GM18870 (cell line): ENCODE results near the gene SEPTIN12.

ENCODE experiments used
- ATAC-seq: cut with Tn5 transposase; IDR thresholded peaks from one replicate; pipeline ENCODE4 v1.9.1; 2021; ENCODE audit warnings: moderate library complexity; ENCODE audit not compliant: unreplicated experiment

SEPTIN12 gene, protein sequence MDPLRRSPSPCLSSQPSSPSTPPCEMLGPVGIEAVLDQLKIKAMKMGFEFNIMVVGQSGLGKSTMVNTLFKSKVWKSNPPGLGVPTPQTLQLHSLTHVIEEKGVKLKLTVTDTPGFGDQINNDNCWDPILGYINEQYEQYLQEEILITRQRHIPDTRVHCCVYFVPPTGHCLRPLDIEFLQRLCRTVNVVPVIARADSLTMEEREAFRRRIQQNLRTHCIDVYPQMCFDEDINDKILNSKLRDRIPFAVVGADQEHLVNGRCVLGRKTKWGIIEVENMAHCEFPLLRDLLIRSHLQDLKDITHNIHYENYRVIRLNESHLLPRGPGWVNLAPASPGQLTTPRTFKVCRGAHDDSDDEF

DNA sequence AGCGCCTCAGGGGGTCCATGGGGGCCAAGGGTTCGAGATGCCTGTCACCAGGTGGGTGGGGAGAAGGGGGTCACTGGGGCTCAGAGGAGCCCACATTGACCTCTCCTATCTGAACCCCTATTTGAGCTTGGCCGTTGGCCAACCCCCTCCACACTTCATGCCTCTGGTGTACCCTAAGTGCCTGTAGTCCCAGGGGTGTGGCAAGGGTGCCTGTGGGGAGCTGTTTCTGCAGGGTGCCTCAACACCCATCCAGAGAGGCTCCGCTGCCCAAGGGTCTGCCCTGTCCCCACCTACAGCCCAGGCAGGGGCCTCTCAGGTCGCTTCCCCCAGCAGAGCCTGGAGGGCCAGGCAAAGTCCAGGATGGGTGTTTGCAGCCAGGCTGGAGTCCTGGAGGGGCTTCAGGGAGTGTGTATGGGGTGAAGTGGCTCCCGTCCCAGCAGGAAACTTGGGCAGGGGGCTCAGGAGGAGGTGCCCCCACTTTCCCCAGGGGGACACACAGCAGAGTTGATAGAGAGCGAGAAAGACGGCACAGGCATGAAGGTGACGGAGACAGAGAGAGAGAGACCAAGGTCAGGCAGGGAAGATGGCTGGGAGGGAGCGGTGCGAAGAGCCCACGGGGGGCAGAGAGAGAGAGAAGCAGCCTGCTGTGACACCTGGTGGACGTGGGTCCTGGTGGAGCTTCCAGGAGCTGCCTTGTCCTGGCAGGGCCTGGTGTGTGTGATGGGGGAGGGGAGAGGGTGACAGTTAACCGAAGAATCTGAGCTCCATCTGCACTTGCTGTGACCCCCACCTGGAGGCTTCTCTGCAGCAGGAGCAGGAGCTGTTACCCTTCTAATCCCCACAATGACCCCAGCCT lies at the start of gene SEPTIN12:
Gene SEPTIN12, minus strand, starts transcription at position 719 of the 856 bp plus-strand sequence. Its CDS starts 700 bp downstream, at position 19.
- ATAC-seq, result no peak

DNA sequence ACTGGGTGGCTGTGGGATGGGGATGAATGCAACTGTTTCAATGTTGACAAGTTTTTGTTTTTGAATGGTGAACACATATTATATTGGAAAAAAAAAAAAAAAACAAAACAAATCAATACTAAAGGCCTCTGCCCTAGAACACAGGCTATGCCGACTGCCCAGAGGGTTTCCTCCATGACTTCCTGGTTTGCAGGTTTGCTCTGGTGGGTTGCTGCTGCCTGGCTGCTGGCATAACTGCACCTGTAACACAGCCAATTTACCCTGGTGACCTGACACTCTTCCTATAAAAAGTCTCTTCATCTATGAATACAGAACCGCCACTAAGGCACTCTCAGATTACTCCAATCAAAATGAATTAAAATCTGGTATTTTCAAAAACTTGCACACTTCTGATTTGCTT lies 48.6 kb upstream of the SEPTIN12 start:
- ATAC-seq, result no peak

DNA sequence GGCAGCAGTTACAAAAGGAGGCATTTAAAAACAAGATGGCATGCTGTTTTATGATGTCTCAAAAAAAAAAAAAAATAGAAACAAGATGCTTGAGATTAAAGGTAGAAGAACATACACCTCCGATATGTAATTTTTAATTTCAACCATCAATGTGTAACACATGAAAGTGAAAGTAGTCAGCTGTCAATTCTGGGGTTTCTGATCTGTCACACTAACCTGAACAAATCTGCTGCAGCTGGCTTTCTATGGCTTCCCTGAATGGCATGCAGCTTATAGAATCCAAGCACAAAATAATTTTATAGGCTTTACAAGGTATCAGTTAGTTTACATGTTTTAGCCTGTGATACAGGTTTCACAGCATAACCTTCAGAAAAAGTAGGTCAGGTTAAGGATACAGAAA lies 45.4 kb upstream of the SEPTIN12 start:
- no peak for ATAC-seq

DNA sequence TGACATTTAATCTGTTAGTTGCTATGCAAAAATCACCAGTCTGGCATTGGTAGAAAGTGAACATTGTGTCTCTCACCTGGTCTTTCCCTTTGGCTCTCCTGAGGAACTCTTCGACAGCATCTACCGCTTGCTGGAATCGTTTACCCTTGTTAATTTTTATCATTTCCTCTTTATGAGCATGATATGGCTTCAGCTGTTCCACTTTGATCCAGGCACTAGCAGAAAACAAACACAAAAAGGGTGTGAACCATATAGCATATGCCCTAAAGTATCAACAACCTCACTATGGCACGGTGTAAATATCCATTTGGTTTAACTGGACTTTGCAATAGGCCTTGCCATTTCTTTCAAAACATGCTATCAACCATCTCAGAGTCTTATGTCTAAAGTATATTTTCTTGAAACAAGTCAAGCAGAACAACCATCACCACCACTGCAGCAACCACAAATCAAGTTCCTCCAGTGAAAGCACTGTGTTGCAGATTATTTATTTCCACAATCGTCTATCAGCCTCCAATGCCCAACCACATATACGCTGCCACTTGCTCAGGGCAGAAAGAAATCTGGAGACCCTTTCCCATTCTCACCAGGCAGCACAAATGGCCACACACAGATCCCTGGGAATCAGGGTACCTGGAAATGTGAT lies 44.7 kb upstream of the SEPTIN12 start:
- ATAC-seq, result no peak

DNA sequence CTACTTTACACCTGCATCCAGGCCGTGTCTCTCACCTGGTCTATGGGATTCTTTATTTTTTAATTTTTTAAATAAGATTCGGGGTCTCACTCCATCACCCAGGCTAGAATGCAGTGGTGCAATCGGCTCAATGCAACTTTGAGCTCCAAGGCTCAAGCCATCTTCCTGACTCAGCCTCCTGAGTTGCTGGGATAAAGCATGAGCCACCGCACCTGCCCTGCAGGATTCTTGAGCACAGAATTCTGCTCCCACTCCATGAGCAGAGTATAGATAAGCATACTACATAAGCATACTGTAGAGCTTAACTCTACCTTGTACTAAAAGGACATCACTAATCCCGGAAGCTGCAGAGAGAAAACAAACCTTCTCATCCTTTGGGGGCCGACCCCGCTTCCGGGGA lies 43.5 kb upstream of the SEPTIN12 start:
- no peak for ATAC-seq

DNA sequence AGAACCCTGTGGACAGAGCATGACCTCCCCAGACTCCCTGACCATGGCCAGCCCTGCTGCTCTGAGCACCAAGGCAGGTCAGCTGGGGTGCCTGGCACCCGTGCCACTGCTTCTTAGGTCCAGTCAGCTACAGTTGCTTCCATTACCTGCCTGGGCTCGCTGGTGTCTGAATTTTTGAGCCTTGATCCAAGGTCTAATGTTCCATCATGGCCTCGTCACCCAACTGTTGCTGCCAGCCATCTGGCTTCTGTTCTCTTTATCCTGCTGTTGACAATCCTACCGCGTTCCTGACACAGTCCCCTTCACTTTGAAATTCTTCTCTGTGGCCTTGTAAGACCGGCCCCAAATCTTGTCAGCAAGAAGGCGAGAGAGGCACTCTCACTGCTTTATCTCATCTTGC lies 42.3 kb upstream of the SEPTIN12 start:
- ATAC-seq, result no peak

DNA sequence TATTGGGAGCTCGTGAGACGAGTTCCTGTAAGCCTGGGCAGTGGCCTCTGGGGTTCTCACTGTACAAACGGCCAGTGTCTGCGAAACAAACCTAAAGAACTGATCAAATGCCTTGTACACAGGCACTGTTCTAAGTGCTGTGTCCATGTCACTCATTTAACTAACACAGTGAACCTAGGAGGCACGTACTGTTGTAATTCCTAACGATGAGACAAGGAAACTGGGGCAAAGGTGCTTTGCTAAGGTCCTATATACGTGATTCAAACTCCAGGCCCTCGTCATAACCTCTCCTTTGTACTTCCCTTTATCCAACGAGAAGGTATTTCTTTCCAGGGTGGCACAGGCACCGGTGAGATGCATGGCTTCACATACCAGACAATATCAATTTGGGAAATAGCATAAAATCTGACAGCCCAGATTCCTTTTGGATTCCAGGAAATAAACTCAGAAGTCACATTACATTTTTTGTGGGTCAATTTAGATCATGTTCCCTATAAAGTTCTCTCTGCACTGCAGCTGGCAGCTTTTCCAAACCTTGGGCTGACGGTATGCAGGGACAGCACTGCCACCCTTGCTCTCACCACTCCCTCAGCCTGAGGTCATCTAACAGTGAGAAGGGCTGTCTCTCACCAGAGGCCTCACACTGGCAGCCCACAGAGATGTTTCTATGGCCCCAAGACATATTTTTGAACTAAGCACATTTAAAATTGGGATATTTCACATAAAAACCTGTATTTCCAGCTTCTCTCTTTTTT lies 40.6 kb upstream of the SEPTIN12 start:
- no peak for ATAC-seq

DNA sequence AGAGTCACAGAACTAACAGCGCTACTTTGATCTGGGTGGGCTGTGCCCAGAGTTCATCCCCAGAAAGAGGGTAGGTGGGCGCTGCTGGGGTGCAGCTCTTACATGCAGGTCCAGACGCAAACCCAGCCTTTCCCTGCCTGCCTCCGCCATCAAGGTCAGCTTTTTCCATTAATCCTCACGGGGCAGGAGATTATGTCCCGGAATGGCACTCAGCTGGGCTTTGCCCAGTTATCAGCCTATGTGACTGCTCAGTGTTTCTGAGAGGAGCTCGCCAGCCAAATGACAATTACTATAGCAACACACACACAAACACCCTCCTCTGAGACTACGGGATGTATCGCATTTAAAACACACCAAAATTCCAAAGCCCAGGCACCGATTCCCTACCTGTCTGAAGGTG lies 38.8 kb upstream of the SEPTIN12 start:
- no peak for ATAC-seq

DNA sequence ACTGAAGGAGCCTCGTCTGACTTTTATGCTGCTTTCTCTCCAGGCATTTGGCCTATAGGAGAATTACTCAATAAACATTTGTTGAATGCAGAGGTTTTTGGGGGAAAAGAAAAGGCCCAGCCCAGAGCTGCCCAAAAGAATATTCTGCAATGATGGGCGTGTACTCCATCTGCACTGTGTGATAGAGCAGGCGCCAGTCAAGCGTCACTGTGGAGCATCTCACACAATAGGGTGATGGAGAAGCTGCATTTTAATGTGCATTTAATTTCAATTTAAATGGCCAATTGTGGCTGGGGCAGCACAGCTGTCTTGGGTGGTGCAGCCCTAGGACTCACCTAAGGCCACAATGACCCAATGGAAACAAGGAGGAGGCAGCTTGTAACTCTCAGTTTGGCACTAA lies 38.4 kb upstream of the SEPTIN12 start:
- ATAC-seq, result no peak

DNA sequence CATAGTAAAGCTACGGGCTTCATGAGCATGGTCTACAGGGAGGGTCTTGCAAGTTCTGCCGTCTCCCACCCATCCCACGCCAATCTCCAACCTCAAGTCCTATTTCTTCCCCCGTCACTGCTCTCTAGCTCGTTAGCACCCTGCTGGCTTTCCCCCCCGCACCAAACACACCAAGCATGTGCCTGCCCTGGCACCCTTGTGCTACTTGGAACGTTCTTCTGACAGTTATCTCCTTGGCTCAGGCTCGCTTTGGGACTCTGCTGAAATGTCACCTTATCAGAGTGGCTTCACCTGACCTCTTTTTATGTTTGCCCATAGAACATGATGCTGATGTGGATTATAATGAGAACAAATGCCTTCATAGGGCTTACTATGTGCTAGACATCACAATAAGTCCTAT lies 37.1 kb upstream of the SEPTIN12 start:
- no peak for ATAC-seq

DNA sequence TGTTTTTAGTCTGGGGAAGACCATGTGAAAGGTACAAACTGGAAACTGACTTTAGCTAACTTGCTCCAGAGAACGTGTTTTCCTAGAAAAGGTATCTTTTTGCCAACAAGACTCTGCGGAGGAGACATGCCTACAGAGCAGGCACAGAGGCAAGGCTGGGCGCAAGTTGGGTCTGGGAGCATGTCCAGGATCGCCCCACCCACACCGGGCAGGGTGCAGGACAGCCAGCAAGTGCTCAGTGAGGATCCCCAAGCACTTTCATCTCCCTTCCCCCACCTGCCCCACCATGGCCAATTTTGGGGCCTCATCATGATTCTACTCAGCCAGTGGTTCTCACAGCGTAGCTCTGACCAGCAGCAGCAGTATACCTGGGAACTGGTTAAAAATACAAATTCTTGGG lies 32.5 kb upstream of the SEPTIN12 start:
- ATAC-seq, result no peak

DNA sequence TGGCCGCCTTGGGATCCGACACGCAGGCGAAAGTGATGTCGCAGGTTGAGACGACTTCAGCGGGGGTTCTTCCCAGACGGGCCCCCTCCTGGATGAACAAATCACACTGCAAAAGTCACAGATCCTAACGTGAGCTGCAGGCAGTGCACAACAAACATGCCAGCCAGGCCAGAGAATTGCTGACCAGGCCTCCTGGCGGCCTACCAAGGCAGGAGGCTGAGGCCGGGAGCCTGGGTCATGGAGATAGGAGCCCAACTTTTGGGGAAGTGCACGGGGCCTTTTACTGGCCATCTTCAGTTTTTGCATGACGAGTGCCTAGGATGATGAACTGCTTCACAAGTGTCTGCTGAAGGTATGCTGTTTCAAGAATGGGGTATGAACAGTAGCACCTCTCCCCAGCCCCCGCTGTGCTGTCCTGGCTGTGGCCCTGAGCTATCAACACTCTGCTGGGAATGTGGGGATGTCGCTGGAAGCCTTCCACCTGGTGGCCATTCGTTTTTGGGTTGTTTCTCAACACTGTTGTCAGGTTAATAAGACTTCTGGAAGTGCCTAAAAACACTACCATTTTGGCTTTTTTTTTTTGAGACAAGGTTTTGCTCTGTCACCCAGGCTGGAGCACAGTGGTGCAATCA lies 26.5 kb upstream of the SEPTIN12 start:
- ATAC-seq, result no peak

DNA sequence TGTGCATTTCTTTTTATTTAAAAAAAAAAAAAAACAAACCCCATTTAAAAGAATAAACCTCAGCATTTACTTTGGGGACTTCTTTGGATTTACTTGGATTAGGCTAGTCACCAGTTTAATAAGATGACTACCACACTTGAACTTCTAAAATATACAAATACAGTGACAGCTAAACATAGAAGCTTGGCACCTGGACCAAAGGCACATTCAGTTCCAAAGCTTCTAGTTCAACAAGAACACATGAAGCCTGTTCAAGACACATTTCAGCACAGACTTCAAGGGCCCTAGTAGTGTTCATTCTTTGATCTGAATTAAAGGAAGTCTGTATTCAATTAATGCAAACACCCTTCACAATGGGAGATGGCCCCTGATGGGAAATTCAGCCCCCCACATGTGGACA lies 25.9 kb upstream of the SEPTIN12 start:
- no peak for ATAC-seq

DNA sequence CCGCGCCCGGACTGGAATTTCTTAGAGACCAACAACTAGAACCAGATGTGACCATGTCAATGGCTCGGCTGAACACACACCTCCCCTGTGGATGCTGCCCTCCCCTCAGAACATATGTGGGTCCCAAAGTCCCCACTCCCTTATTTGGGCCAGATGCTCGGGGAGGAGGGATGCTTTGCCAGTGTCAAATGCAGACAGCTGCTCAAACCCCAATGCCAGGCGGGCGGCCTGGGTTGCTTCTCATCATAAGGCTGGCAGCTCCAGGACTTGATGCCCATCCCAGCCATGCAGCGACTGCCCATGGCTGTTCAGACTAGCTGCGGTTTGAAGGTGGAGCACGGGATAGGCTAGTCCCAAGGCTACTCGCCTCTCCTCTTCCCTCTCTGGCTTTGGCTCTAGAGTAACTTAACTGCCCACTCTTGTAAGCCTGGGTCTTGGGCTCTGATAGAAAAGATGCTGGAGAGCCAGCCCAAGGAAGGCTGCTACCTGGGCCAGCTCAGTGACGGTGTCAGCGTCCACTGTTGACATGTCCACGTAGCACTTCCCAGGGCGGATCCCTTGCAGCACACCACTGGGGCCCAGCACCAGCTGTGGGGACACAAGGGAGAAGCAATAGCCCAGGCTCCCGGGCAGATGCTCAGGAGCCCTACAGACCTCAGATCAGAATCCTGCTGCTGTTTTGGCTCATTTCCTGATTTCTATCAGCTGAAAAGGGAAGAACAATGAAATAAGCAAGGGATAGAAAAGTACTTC lies 25.3 kb upstream of the SEPTIN12 start:
- no peak for ATAC-seq

DNA sequence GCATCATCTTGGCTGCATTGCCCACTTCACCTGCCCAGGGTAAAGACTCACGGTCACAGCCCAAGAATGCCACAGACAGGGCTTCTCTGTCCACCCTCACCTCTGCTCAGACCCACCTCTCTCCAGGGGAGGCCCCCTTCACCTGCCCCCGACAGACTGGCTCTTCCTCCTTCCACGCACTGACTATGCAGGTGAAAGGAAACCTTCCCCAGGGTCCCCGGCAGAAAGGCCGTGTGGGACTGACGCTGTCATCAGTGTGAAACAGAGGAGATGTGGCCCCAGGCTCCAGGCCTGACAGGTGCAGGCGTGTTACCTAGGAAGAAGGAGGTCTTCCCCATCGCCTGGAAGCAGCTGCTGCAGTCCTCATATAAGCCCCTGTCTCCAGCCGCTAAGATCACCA lies 23.6 kb upstream of the SEPTIN12 start:
- no peak for ATAC-seq

DNA sequence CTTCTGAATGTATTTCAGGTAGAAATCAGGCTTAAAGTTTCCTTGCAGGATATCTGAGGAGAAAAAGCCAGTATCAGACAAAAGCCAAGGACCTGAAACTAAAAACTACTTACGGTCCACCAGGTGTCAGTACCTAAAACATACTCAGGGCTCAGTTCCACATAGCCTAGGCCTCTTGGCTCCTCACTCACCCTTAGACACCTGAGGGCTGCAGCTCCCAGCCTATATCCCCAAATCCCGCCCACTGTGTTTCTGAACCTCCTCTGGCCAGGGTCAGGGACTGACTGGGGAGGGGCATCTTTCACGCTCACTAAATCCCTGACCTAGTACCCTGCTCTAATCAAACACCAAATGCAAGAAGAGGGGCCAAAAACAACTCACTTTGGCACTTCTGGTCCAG lies 23.1 kb upstream of the SEPTIN12 start:
- no peak for ATAC-seq

DNA sequence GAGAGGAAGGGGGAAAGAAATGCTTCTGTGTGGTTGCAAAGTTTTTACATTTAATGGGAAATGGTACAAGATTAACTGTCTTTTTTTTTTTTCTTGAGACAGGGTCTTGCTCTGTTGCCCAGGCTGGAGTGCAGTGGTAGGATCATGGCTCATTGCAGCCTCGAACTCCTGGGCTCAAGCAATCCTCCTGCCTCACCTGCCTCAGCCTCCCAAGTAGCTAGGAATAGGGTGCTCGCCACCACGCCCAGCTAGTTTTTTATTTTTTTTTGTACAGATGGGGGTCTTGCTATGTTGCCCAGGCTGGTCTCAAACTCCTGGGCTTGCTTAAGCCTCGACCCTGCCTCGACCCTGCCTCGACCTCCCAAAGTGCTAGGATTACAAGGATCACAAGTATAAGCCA lies 18.1 kb upstream of the SEPTIN12 start:
- no peak for ATAC-seq

DNA sequence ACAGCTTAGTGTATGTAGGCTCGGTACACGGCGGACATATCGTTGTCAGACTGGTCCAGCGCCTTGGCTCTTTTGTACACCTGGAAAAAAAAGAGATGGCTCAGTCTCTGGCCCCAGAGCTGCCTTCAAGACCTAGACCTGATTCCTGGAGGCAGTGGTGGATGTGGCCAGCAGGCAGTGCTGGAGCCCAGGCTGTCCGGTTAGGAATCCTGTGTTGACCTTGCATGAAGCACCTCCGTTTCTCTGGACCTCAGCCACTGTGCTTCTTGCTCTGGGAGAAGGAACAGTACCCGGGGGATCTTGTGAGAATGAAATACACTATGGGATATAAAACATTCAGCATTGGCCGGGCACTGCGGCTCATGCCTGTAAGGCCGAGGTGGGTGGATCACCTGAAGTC lies 17.1 kb upstream of the SEPTIN12 start:
- ATAC-seq, result no peak

DNA sequence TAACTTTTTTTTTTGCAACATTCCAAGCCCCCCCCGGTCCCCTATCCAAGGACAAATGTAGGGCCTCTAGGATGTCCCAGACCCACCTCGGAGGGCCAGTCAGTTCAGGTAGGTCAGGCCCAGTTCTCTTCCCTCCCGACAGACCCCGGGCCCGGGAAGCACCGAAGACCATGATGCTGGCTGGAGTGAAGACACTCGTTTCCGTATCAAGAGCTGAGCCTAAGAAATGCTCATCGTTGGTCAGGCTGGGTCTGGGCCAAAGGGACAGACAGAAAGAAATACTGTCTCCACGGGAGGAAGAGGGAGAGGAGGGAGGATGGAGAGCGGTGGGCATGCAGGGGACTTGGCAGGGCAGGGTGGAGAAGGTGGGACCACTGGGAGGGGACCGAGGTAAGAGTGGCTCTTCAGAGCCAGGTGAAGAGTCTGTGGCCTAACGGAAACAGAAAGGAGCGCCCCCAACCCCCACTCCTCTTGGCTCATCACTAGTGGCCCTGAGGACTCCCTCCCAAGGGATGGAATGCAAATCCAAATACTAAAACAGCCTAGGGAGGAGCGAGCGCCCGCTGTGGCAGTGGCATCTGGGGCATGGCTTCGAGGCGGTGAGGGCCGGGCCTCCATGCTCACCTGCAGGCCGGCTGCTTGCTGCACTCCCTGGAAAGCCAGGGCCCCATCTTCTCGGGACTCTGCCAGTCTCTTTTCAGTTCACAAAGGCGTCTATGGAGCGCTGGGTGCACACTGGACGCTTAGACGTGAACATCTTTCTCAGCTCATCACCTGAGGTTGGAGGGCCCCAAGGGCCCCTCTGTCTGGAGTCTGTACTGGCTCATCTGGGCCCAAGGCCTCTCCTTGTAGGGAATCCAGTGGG lies 16.0 kb upstream of the SEPTIN12 start:
- no peak for ATAC-seq
